Kidney (tissue), 14 donors: ENCODE measurements around the gene PCK2. TPM values are rescaled to one million over a fixed set of nuclear protein-coding genes. Genes with fewer than 3 reads are reported as not detected.

Experiments used
- DNase-seq, 5 donors: peaks; one replicate each; pipeline ENCODE4 v3.0.0-alpha.2; 2013 to 2020
- FAIRE-seq: peaks from 2 replicates; lab custom pipeline; 2012; peaks lifted over from hg19 to GRCh38; lab: Jason Lieb, UNC
- H3K27ac ChIP-seq, 2 donors: one replicate each; pipeline ENCODE4 v1.7.0; 2013; ENCODE audit warnings: low read depth in 2 of 2, low read length in 2 of 2, inconsistent platforms in 1 of 2
- H3K27me3 ChIP-seq: one replicate; pipeline ENCODE4 v1.7.1; 2013; ENCODE audit warnings: low read length, inconsistent platforms; ENCODE audit not compliant: control insufficient read depth, insufficient read depth
- H3K36me3 ChIP-seq, 3 donors: one replicate each; pipeline versions ENCODE4 v1.7.0 to v1.7.1; 2013; ENCODE audit warnings: low read length in 3 of 3, control low read depth in 1 of 3, inconsistent platforms in 1 of 3; ENCODE audit not compliant: insufficient read depth in 3 of 3, control insufficient read depth in 2 of 3
- H3K4me1 ChIP-seq, 3 donors: one replicate each; pipeline versions ENCODE4 v1.7.0 to v1.7.1; 2013; ENCODE audit warnings: low read length in 3 of 3, inconsistent platforms in 1 of 3, low read depth in 1 of 3; ENCODE audit not compliant: control insufficient read depth in 2 of 3, insufficient read depth in 2 of 3
- H3K4me3 ChIP-seq, 3 donors: one replicate each; pipeline versions ENCODE4 v1.7.0 to v1.8.1; 2013; ENCODE audit warnings: low read length in 3 of 3, control low read depth in 1 of 3, inconsistent platforms in 1 of 3
- H3K9ac ChIP-seq, 3 donors: one replicate each; pipeline versions ENCODE4 v1.7.0 to v1.7.1; 2013; ENCODE audit warnings: low read length in 3 of 3, control low read depth in 1 of 3, inconsistent platforms in 1 of 3
- H3K9me3 ChIP-seq, 3 donors: one replicate each; pipeline versions ENCODE4 v1.7.0 to v1.7.1; 2013; ENCODE audit warnings: low read length in 3 of 3, control low read depth in 1 of 3, inconsistent platforms in 1 of 3; ENCODE audit not compliant: control insufficient read depth in 2 of 3, insufficient read depth in 1 of 3
- intact Hi-C: fragments of 100-400 bp; cut with DNase I; formaldehyde crosslinking; loops from one replicate; pipeline ENCODE4 v1.11.1; 2022
- polyA plus RNA-seq: library from polyadenylated mRNA; stranded (reverse); fragments of 350-450 nt; fragmentation: Illumina TruSeq; extraction: RNeasy Lipid Tissue Mini Kit (QIAGEN cat#74804); gene quantifications from one replicate; pipeline ENCODE4 v1.2.3, GENCODE V29; 2014; ENCODE audit warnings: low read depth, low replicate concordance; ENCODE audit not compliant: insufficient read depth
- total RNA-seq: library from RNA; stranded (reverse); fragmentation: NEBNext Ultra II Directional; extraction: Animal tissue kit (Norgen Biotek cat#: 25700); gene quantifications from one replicate; pipeline ENCODE4 v1.2.1, GENCODE V29; 2021
- TF ChIP-seq, protein P1 (sequence below): IDR thresholded peaks from 3 replicates; pipeline ENCODE4 v1.5.1; 2012; ENCODE audit warnings: mild to moderate bottlenecking, moderate library complexity, borderline replicate concordance; ENCODE audit not compliant: insufficient read depth; ENCODE audit errors: extremely low read depth
- donor health status: control.
- donor health status: control.
- donor health status: control.
- donor health status: control.
- donor health status: control.
- donor health status: DM: yes; HTN: yes; CAD: no.
- donor health status: Normal renal cell carcinoma (clear cell type).

PCK2 gene
- total and polyA plus RNA-seq, 2 donors from 2014 or later, result 36.1 to 140 TPM

DNA sequence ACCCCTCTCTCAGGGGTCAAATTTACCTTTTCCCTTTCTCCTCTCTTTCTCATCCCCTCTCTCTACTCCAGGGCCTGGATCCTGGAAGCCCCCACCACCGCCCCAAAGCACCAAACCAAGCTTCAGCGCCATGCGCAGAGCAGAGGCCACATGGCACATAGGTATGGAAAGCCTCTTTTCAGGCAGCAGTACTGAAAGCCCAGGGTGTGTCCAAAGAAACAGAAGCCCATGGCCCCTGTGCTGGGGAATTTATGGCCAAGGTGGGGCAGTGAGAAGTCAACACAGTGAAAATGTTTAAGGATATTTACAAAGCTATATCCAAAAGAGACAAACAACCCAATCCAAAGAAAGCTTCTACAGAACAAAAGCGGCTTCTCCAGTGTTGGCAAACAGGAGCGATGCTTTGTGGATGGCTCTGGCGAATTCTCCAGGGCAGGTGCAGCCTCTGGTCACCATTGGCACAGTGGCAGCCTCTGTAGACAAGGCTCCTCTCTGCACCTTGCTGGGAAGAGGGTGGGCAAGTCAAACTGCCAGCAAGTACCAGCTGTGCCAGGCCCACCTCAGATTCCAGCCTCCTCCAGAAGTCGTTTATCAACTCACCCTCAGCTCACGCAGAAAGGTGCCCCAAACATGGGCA is 27.5 kb upstream of the PCK2 start:
- H3K4me3 ChIP-seq, result no peak overlapping the region
- intact Hi-C loops, result no loop called here
- no peak for FAIRE-seq

DNA sequence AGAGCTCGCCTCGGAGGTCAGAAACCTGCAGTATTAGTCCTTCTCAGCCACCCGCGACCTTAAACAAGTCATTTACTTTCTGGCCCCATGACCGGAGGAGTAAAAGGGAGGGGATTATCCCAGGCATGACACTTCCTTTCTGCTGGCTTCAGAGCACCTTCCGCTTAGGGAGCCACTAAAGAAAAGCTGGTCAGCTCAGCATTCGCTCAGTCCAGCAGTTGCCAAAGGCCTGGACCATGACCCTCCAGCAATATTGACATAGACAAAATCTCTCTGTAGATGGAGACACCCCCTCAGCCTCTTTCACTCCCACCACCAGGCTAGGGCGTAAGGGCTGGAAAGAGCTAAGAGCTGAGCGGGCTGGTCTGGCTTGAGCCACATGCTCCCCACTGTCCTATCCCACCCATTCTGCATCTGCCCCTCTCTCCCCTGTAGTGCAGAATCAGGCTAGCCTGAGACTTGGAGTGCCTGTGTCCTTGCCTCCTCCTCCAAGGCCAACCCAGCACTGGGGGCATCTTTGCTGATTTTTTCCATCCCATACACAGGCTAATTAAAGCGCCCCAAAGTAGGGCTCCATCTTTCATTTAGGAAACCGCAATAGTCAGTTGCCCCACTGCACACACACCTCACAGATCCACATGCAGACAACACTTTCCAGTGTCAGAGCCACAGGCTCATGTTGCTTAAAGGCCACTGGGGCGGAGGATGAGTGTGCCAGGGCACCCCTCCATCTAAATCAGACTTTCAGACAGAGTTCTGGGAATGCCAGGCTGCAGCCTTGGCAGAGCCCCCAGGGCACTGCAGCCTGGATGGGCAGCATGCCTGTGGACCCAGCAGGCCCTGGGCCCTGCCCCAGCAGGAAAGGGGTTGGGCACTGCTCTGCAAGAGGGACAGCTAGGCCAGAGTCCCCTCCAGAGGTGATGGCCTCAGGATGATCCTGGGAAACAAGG is 26.7 kb upstream of the PCK2 start:
- FAIRE-seq (no peak), DNase-seq (peak in 4 of 5 donors; percentile 16 to 43 (median 26))
- intact Hi-C loops, result no loop called here
- Histone ChIP-seq H3K36me3 (no peaks in the 10 kb centered on the region), H3K27me3 (no peaks in the 10 kb centered on the region), H3K9ac (no peak overlapping the region), H3K4me1 (peaks cover 0 to 2% (median 1%) of the 10 kb centered on the region in 3 donors), H3K4me3 (no peak overlapping the region), H3K27ac (no peak overlapping the region), H3K9me3 (no peaks in the 10 kb centered on the region)
- TF ChIP-seq, protein P1, sequence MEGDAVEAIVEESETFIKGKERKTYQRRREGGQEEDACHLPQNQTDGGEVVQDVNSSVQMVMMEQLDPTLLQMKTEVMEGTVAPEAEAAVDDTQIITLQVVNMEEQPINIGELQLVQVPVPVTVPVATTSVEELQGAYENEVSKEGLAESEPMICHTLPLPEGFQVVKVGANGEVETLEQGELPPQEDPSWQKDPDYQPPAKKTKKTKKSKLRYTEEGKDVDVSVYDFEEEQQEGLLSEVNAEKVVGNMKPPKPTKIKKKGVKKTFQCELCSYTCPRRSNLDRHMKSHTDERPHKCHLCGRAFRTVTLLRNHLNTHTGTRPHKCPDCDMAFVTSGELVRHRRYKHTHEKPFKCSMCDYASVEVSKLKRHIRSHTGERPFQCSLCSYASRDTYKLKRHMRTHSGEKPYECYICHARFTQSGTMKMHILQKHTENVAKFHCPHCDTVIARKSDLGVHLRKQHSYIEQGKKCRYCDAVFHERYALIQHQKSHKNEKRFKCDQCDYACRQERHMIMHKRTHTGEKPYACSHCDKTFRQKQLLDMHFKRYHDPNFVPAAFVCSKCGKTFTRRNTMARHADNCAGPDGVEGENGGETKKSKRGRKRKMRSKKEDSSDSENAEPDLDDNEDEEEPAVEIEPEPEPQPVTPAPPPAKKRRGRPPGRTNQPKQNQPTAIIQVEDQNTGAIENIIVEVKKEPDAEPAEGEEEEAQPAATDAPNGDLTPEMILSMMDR, result no peak

More for the DNA sequence above, 27.5 kb upstream of the PCK2 start:
- Histone ChIP-seq H3K9me3 (no peaks in the 10 kb centered on the region), H3K36me3 (no peaks in the 10 kb centered on the region), H3K4me1 (peaks cover 0 to 9% (median 4%) of the 10 kb centered on the region in 3 donors), H3K27me3 (no peaks in the 10 kb centered on the region), H3K27ac (no peak overlapping the region), H3K9ac (no peak overlapping the region)
- peak in 1 of 5 donors; percentile 22 for DNase-seq
- TF ChIP-seq, protein P1, result no peak

DNA sequence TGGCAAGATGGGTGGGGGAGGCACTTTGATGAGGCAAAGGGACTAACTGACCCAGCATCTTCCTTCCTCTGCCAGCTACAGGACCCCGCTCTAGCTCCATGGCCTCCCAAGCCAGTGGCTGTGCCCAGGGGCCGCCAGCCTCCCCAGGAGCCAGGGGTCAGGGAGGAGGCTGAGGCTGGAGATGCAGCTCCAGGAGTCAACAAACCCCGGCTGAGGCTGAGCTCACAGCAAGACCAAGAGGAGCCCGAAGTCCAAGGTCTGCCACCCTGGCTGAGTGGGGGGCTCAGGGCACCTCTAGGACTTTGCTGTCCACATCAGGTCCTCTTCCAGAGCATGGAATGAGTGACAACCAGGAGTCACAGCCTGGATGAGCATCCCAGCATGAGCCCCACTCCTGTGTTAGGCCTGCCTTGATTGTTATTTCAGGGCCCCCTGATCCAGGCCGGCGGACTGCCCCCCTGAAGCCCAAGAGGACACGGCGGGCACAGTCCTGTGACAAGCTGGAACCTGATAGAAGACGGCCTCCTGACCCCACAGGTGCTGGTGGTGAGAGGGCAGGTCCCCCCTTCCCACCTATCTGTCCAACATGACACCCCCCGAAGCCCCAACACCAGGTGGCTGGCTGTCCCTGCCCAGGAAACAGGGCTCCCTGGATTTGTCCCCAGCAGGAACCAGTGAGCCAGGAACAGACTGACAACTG is 25.2 kb upstream of the PCK2 start:
- TF ChIP-seq, protein P1, result no peak
- no peak overlapping the region for H3K4me3 ChIP-seq
- intact Hi-C loops, result no loop called here
- H3K9me3 ChIP-seq, result no peaks in the 10 kb centered on the region
- H3K9ac ChIP-seq, result no peak overlapping the region
- DNase-seq (peak in 1 of 5 donors; percentile 58), FAIRE-seq (no peak)
- no peaks in the 10 kb centered on the region for H3K27me3 ChIP-seq
- H3K27ac ChIP-seq, result no peak overlapping the region
- H3K36me3 ChIP-seq, result no peaks in the 10 kb centered on the region
- peaks cover 0 to 2% (median 0%) of the 10 kb centered on the region in 3 donors for H3K4me1 ChIP-seq
